DND-41 (cell line): Measurements from ENCODE around the gene ZCWPW2.

Source experiments
- ATAC-seq: fragments of 200-7000 bp; cut with Tn5 transposase; 3 replicates; pipeline ENCODE4 v1.9.1; 2021; ENCODE audit warnings: low read depth; ENCODE audit not compliant: insufficient read depth
- DNase-seq: peaks from one replicate; pipeline ENCODE4 v3.0.0-alpha.2; 2020
- H2AFZ ChIP-seq: 2 replicates; pipeline ENCODE4 v1.6.0; 2012; ENCODE audit warnings: low read depth, low read length
- H3K27ac ChIP-seq: 2 replicates; pipeline ENCODE4 v1.5.1; 2012; ENCODE audit warnings: low read length, inconsistent platforms
- H3K27me3 ChIP-seq: fragments of 200-600 bp; sonication (generic); 2 replicates; pipeline ENCODE4 v1.6.0; 2012; ENCODE audit warnings: low read length, mild to moderate bottlenecking, inconsistent platforms; ENCODE audit not compliant: insufficient read depth, poor library complexity
- H3K36me3 ChIP-seq: 2 replicates; pipeline ENCODE4 v1.5.1; 2012; ENCODE audit warnings: low read length, inconsistent platforms; ENCODE audit not compliant: insufficient read depth
- H3K4me1 ChIP-seq: 2 replicates; pipeline ENCODE4 v1.5.1; 2012; ENCODE audit warnings: mild to moderate bottlenecking, low read length; ENCODE audit not compliant: insufficient read depth
- H3K4me2 ChIP-seq: 2 replicates; pipeline ENCODE4 v1.6.0; 2012; ENCODE audit warnings: mild to moderate bottlenecking, moderate library complexity, low read length, inconsistent platforms; ENCODE audit not compliant: insufficient read depth
- H3K4me3 ChIP-seq, 2 experiments: fragments of 200-600 bp in 1 of 2; shearing (Covaris generic) in 1 of 2; 2 replicates each; pipeline ENCODE4 v1.5.1; 2012 to 2016; ENCODE audit warnings: inconsistent platforms in 2 of 2, low read length in 2 of 2, mild to moderate bottlenecking in 2 of 2, low read depth in 1 of 2, moderate library complexity in 1 of 2
- H3K79me2 ChIP-seq: 2 replicates; pipeline ENCODE4 v1.6.0; 2012; ENCODE audit warnings: low read length, inconsistent platforms; ENCODE audit not compliant: insufficient read depth
- H3K9ac ChIP-seq: 2 replicates; pipeline ENCODE4 v1.6.0; 2012; ENCODE audit warnings: low read depth, mild to moderate bottlenecking, inconsistent platforms, low read length, moderate library complexity
- H3K9me3 ChIP-seq: 2 replicates; pipeline ENCODE4 v1.5.1; 2012; ENCODE audit warnings: low read length, moderate library complexity, mild to moderate bottlenecking, inconsistent platforms; ENCODE audit not compliant: insufficient read depth, severe bottlenecking
- H4K20me1 ChIP-seq: 2 replicates; pipeline ENCODE4 v1.6.0; 2012; ENCODE audit warnings: low read length; ENCODE audit not compliant: insufficient read depth
- CTCF ChIP-seq: IDR thresholded peaks from 2 replicates; pipeline ENCODE4 v1.5.1; 2012; ENCODE audit warnings: borderline replicate concordance, low read length, moderate library complexity, mild to moderate bottlenecking; ENCODE audit not compliant: poor library complexity, severe bottlenecking; ENCODE audit errors: extremely low read depth
- EZH2 ChIP-seq: IDR thresholded peaks from 3 replicates; pipeline ENCODE4 v1.6.1; 2012; ENCODE audit warnings: borderline replicate concordance, low read depth, mild to moderate bottlenecking, moderate library complexity, low read length, inconsistent platforms; ENCODE audit not compliant: severe bottlenecking

The ZCWPW2 gene

GRCh38 chr3:28348629-28349468 lies at the start of gene ZCWPW2, which contains the start of gene AZI2:
ZCWPW2 (plus strand) TSS chr3:28348721; CDS start chr3:28413069, 64,348 bp downstream.
AZI2 (minus strand) TSS chr3:28348824; CDS start chr3:28340617, 8,207 bp downstream.
- H4K20me1 ChIP-seq = no peaks in the 10 kb centered on the region
- peak within 1 kb of the TSS; percentile 87 for H2AFZ ChIP-seq
- H3K27me3 ChIP-seq = no peaks in the 10 kb centered on the region
- H3K4me1 ChIP-seq = peaks cover 53% of the 10 kb centered on the region
- peak within 1 kb of the TSS; percentile 89 for H3K27ac ChIP-seq
- H3K79me2 ChIP-seq = peaks cover 68% of the 10 kb centered on the region
- H3K9ac ChIP-seq = peak within 1 kb of the TSS; percentile 87
- peak; percentile 94 for DNase-seq
- ATAC-seq = peak; percentile 86
- peak within 1 kb of the TSS; percentile 83 for H3K4me2 ChIP-seq
- H3K4me3 ChIP-seq = peak within 1 kb of the TSS; percentile 46 to 73
- TF ChIP-seq CTCF = peak; percentile 44
- no peak for TF ChIP-seq EZH2
- no peaks in the 10 kb centered on the region for H3K9me3 ChIP-seq
- no peaks in the 10 kb centered on the region for H3K36me3 ChIP-seq

DNA sequence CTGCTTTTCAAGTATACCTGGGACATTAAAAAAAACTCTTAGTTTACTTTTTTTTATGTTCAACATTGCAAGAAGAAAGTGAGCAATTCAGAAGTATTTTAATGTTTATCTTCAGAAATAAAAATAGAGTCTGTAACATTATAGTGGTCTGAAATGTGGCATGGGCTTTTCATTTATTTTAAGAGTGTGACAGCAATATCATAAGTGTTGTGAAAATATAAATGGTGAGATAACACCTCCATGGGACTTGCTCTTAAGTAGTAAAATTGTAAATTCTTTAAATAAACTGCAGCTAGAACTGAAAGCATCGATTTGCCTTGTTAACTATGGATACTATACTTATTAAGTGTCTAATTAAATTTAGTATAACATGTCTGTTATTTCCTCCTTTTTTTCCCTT lies 48.8 kb upstream of the ZCWPW2 start:
- Histone ChIP-seq H3K4me3 (no peak overlapping the region), H2AFZ (no peak overlapping the region), H3K79me2 (no peaks in the 10 kb centered on the region), H3K9ac (no peak overlapping the region), H4K20me1 (no peaks in the 10 kb centered on the region), H3K27me3 (no peaks in the 10 kb centered on the region), H3K9me3 (no peaks in the 10 kb centered on the region), H3K4me2 (no peak overlapping the region), H3K4me1 (peaks cover 14% of the 10 kb centered on the region), H3K27ac (no peak overlapping the region), H3K36me3 (peaks cover 6% of the 10 kb centered on the region; the same call in 1 of the 2 replicates)
- TF ChIP-seq CTCF (no peak), EZH2 (no peak)
- DNase-seq = no peak
- ATAC-seq = no peak

GRCh38 chr3:28300345-28300962 lies 48.1 kb upstream of the ZCWPW2 start:
- Histone ChIP-seq H3K27ac (no peak overlapping the region), H3K4me3 (no peak overlapping the region), H3K9ac (no peak overlapping the region), H2AFZ (no peak overlapping the region), H3K27me3 (no peaks in the 10 kb centered on the region), H3K9me3 (no peaks in the 10 kb centered on the region), H3K4me2 (no peak overlapping the region), H3K79me2 (no peaks in the 10 kb centered on the region; the same call in 1 of the 2 replicates), H3K36me3 (peaks cover 6% of the 10 kb centered on the region; the same call in 1 of the 2 replicates), H3K4me1 (peaks cover 6% of the 10 kb centered on the region), H4K20me1 (no peaks in the 10 kb centered on the region)
- ATAC-seq (no peak), DNase-seq (no peak)
- TF ChIP-seq CTCF (no peak), EZH2 (no peak)
